Rectal smooth muscle tissue (tissue), 1 donor: ENCODE results near the gene RIPK1.
"Not testable (repeated sequence)": the region's sequence is repeated elsewhere in the genome, so short reads cannot be mapped to it uniquely, and the experiment has no call there.

Source experiments
- H3K27ac ChIP-seq: one replicate; pipeline ENCODE4 v1.7.0; 2013; ENCODE audit warnings: low read depth, low read length, inconsistent platforms
- H3K27me3 ChIP-seq: one replicate; pipeline ENCODE4 v1.7.0; 2013; ENCODE audit warnings: low read length; ENCODE audit not compliant: control insufficient read depth, insufficient read depth
- H3K36me3 ChIP-seq: one replicate; pipeline ENCODE4 v1.7.0; 2013; ENCODE audit warnings: low read length; ENCODE audit not compliant: control insufficient read depth, insufficient read depth
- H3K4me1 ChIP-seq: one replicate; pipeline ENCODE4 v1.7.0; 2013; ENCODE audit warnings: low read length; ENCODE audit not compliant: control insufficient read depth, insufficient read depth
- H3K4me3 ChIP-seq: one replicate; pipeline ENCODE4 v1.7.0; 2013; ENCODE audit warnings: low read length
- H3K9ac ChIP-seq: one replicate; pipeline ENCODE4 v1.7.0; 2013; ENCODE audit warnings: low read length

RIPK1 gene

GRCh38 chr6:3133515-3133914 is 65.2 kb downstream of the RIPK1 start:
- Histone ChIP-seq H3K27ac (no peak overlapping the region), H3K27me3 (no peaks in the 10 kb centered on the region), H3K36me3 (peaks cover 12% of the 10 kb centered on the region), H3K4me1 (no peaks in the 10 kb centered on the region), H3K9ac (no peak overlapping the region), H3K4me3 (no peak overlapping the region)

DNA sequence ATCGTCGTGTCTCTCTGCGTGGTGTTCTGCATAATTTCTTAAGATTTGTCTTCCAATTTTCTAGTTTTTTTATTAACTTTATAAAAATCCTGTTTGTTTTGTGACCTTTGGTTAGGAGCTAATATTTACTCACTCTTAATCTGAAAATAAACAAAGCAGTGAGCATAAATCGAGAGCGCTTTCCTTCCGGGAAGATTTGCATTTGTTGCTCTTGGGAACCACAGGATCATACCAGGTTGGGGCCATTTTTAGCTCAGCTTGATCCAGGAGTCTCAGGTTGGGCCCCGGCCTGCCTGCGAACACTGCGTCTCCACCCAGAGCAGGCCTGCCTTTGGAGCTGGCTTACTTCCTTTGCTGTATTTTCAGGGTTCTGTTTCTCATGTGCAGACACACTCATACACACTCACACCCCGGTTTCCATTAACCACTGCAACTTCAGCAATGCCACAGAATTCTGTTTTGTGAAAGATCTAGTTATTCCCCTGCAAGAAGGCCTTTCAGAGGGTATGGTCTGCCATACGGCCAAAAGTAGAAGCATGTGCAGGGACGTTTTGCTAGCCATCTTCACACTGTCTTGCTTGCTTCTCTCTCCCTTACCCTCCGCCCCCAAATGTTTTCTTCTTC is 67.5 kb downstream of the RIPK1 start:
- no peaks in the 10 kb centered on the region for H3K27me3 ChIP-seq
- no peak overlapping the region for H3K4me3 ChIP-seq
- H3K36me3 ChIP-seq: peaks cover 13% of the 10 kb centered on the region
- peaks cover 2% of the 10 kb centered on the region for H3K4me1 ChIP-seq
- H3K27ac ChIP-seq: no peak overlapping the region
- H3K9ac ChIP-seq: no peak overlapping the region

DNA sequence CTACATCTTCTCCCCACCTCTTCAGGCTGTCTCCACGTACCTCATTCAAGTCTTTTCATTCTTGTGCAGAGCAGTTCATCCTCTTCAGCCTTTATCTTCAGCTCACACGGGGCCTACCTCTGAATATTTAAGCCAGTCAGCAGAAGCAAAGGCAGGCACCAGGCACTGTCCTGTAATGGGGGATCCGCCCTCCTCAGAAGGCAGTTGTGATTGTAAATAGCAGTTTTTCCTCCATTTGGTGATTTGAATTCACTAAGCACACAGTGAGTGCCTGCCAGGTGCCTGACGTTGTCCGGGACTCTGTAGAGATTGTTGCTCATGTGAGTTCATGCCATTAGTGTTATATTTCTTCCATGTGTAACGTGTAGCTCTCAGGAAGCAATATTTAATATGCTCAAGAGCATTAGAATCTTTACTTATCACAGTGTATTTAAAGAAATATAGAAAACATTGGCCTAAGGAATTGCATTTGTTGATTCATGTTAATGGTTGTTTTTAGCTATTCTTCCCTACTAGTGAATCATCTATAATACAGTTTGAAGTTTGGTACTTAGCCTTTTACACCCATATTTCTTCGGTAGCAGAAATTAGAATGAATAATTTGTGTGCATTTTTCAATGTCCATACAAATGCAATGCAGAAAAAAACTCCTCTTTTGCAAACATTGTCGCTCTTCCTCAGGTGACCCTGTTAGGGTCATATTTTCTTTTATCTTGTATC is 68.2 kb downstream of the RIPK1 start:
- peaks cover 8% of the 10 kb centered on the region for H3K36me3 ChIP-seq

DNA sequence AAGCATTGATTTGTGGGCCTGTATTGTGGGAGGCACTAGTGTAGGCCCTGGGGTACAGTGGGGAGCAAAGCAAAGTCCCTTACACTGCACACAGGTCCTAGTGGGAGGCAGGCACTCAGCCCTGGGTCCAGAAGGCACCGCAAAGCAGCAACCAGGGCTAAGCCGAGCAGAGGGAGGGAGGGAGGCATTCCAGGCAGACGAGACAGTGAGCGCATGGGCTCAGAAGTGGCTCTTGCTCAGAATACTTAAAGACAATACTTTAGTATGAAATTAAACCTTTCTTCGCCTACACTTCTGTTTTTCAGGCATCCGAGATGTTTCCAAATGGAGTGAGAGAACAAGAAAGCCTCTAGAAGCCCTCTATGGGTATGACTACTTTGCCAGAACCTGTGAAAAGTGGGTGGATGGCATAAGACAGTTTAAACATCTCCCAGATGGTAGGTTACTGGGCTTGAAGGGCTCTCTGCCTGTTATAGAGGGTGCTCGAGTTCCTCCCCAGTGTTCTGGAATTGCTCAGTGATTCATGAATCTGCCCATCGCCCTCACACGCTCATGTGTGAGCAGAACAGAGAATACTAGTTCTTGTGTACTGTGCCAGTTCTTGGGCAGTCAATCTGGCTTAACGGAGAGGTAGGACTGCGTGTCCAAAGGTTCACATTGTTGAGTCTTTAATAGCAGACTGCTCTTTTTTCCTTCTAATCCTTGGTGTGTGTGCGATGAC is 68.9 kb downstream of the RIPK1 start:
- no peaks in the 10 kb centered on the region for H3K27me3 ChIP-seq
- H3K36me3 ChIP-seq: peaks cover 8% of the 10 kb centered on the region
- no peak overlapping the region for H3K27ac ChIP-seq
- no peak overlapping the region for H3K4me3 ChIP-seq
- H3K9ac ChIP-seq: no peak overlapping the region
- H3K4me1 ChIP-seq: peaks cover 2% of the 10 kb centered on the region

More for the DNA sequence above, 68.2 kb downstream of the RIPK1 start:
- Histone ChIP-seq H3K27ac (no peak overlapping the region), H3K4me1 (peaks cover 2% of the 10 kb centered on the region), H3K27me3 (no peaks in the 10 kb centered on the region), H3K9ac (no peak overlapping the region), H3K4me3 (no peak overlapping the region)

GRCh38 chr6:3137873-3138272 is 69.6 kb downstream of the RIPK1 start:
- not testable (repeated sequence) for H3K27ac ChIP-seq, H3K4me3 ChIP-seq, H3K36me3 ChIP-seq, H3K9ac ChIP-seq, H3K27me3 ChIP-seq, H3K4me1 ChIP-seq

DNA sequence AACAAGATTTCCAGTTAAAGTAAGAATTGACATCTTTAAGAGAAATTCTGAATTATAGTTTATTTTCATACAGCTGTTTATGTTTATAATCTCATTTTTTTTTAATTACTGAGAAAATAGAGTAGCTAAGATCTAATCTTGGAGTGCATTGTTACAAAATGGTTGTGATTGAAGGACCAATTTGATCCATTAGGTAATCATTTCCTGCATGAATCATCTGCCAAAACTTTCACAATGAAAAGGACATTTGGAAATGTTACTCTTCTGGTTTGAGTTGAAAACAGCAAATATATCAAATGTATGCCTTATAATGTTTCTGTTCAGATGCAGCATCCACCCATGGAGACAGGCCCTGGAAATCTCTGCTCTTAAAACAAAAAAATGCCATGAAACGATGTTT is 70.0 kb downstream of the RIPK1 start:
- H3K4me1 ChIP-seq: peaks cover 2% of the 10 kb centered on the region
- peaks cover 8% of the 10 kb centered on the region for H3K36me3 ChIP-seq
- H3K27ac ChIP-seq: no peak overlapping the region
- H3K9ac ChIP-seq: no peak overlapping the region
- no peaks in the 10 kb centered on the region for H3K27me3 ChIP-seq
- no peak overlapping the region for H3K4me3 ChIP-seq

GRCh38 chr6:3139090-3139903 is 71.0 kb downstream of the RIPK1 start:
- no peak overlapping the region for H3K9ac ChIP-seq
- peaks cover 8% of the 10 kb centered on the region for H3K36me3 ChIP-seq
- H3K4me3 ChIP-seq: no peak overlapping the region
- H3K27me3 ChIP-seq: no peaks in the 10 kb centered on the region
- peaks cover 2% of the 10 kb centered on the region for H3K4me1 ChIP-seq
- H3K27ac ChIP-seq: peak overlapping the region; percentile 1

DNA sequence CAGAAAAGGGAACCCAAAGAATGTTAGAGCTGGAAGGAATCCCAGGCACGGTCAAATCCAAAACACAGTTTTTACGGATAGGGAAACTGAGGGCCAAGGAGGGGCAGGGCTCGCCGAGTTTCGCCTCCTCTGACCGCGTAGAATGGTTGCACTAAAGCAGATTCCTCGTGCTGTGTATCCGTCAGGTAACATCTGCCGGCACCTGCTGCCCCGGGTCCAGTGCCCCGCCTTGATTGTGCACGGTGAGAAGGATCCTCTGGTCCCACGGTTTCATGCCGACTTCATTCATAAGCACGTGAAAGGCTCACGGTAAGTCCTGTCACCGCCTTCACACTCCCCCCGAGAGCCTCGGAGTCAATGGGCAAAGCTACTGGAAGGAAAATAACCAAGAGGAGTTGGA is 71.9 kb downstream of the RIPK1 start:
- H3K36me3 ChIP-seq: peaks cover 8% of the 10 kb centered on the region
- H3K27ac ChIP-seq: no peak overlapping the region
- peaks cover 2% of the 10 kb centered on the region for H3K4me1 ChIP-seq

GRCh38 chr6:3142536-3142935 is 74.2 kb downstream of the RIPK1 start:
- no peaks in the 10 kb centered on the region for H3K27me3 ChIP-seq
- peaks cover 2% of the 10 kb centered on the region for H3K4me1 ChIP-seq
- no peak overlapping the region for H3K27ac ChIP-seq
- H3K9ac ChIP-seq: no peak overlapping the region
- peaks cover 3% of the 10 kb centered on the region for H3K36me3 ChIP-seq
- no peak overlapping the region for H3K4me3 ChIP-seq

More for the DNA sequence above, 71.9 kb downstream of the RIPK1 start:
- Histone ChIP-seq H3K9ac (no peak overlapping the region), H3K4me3 (no peak overlapping the region), H3K27me3 (no peaks in the 10 kb centered on the region)

- H3K4me1 ChIP-seq: peaks cover 2% of the 10 kb centered on the region
- H3K36me3 ChIP-seq: peaks cover 9% of the 10 kb centered on the region
- H3K9ac ChIP-seq: no peak overlapping the region
- H3K4me3 ChIP-seq: no peak overlapping the region
- no peaks in the 10 kb centered on the region for H3K27me3 ChIP-seq
- no peak overlapping the region for H3K27ac ChIP-seq
Measured at GRCh38 chr6:3143158-3143557, 74.9 kb downstream of the RIPK1 start.

DNA sequence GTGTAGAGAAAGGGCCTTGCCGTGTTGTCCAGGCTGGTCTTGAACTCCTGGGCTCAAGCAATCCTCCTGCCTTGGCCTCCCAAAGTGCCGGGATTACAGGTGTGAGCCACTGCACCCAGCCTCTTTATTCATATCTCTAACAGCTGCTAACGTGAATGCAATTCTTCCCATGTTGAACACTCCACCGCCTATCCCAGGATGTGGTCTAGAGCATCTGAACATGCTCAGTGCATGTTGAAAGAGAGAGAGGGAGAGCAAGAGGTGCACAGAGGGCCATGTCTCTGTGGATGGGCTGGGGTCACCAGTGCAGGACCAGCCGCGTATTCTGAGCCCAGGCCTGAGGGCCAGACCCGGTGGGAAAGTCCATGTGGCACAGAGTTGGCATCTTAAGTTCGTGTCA is 76.3 kb downstream of the RIPK1 start:
- Histone ChIP-seq H3K27ac (no peak overlapping the region), H3K4me3 (no peak overlapping the region), H3K4me1 (peaks cover 2% of the 10 kb centered on the region), H3K36me3 (peaks cover 8% of the 10 kb centered on the region), H3K27me3 (no peaks in the 10 kb centered on the region), H3K9ac (no peak overlapping the region)
